Ishikawa (cell line): ENCODE results near the gene ADCY4.

Experiments used
- CEBPB ChIP-seq: IDR thresholded peaks from 2 replicates; pipeline ENCODE4 v1.6.1; 2012
- CREB1 ChIP-seq: IDR thresholded peaks from 2 replicates; pipeline ENCODE4 v1.6.1; 2012; ENCODE audit warnings: low read depth
- EGR1 ChIP-seq: IDR thresholded peaks from 2 replicates; pipeline ENCODE4 v1.6.1; 2012
- EP300 ChIP-seq: IDR thresholded peaks from 2 replicates; pipeline ENCODE4 v1.6.1; 2012; ENCODE audit warnings: borderline replicate concordance
- FOXM1 ChIP-seq: IDR thresholded peaks from 2 replicates; pipeline ENCODE4 v1.6.1; 2012; ENCODE audit warnings: low read depth, borderline replicate concordance
- MAX ChIP-seq: IDR thresholded peaks from 2 replicates; pipeline ENCODE4 v1.6.1; 2012
- NFIC ChIP-seq: IDR thresholded peaks from 2 replicates; pipeline ENCODE4 v1.6.1; 2012
- RAD21 ChIP-seq: IDR thresholded peaks from 2 replicates; pipeline ENCODE4 v1.6.1; 2012; ENCODE audit warnings: low read depth
- REST ChIP-seq: IDR thresholded peaks from 2 replicates; pipeline ENCODE4 v1.6.1; 2012; ENCODE audit warnings: low read depth, mild to moderate bottlenecking
- TAF1 ChIP-seq: IDR thresholded peaks from 2 replicates; pipeline ENCODE4 v1.6.1; 2012; ENCODE audit warnings: low read depth, mild to moderate bottlenecking
- TCF12 ChIP-seq: IDR thresholded peaks from 2 replicates; pipeline ENCODE4 v1.6.1; 2012; ENCODE audit warnings: low read depth
- TEAD4 ChIP-seq: IDR thresholded peaks from 2 replicates; pipeline ENCODE4 v1.6.1; 2012
- USF1 ChIP-seq: IDR thresholded peaks from 2 replicates; pipeline ENCODE4 v1.6.1; 2012
- YY1 ChIP-seq: IDR thresholded peaks from 2 replicates; pipeline ENCODE4 v1.6.1; 2012; ENCODE audit warnings: low read depth
- ZBTB7A ChIP-seq: IDR thresholded peaks from 2 replicates; pipeline ENCODE4 v1.6.1; 2012; ENCODE audit warnings: low read depth

Gene ADCY4

GRCh38 chr14:24271834-24272263 is 63.0 kb downstream of the ADCY4 start:
- no peak for TF ChIP-seq TAF1
- TF ChIP-seq CEBPB = no peak
- TF ChIP-seq NFIC = no peak
- no peak for TF ChIP-seq YY1
- TF ChIP-seq CREB1 = no peak
- no peak for TF ChIP-seq REST
- no peak for TF ChIP-seq USF1
- no peak for TF ChIP-seq MAX
- no peak for TF ChIP-seq EGR1
- TF ChIP-seq TEAD4 = no peak
- TF ChIP-seq RAD21 = no peak
- no peak for TF ChIP-seq FOXM1
- TF ChIP-seq EP300 = no peak

- TF ChIP-seq FOXM1 = no peak
- TF ChIP-seq EGR1 = peak; percentile 38; the same call in 1 of the 2 replicates
- TF ChIP-seq RAD21 = peak; percentile 19; the same call in 1 of the 2 replicates
- TF ChIP-seq NFIC = no peak; the same call in 1 of the 2 replicates
- peak; percentile 73; the same call in 1 of the 2 replicates for TF ChIP-seq TCF12
- TF ChIP-seq REST = no peak
- peak; percentile 98 for TF ChIP-seq MAX
- peak; percentile 71 for TF ChIP-seq TAF1
- peak; percentile 44; the same call in 1 of the 2 replicates for TF ChIP-seq YY1
- TF ChIP-seq EP300 = no peak
- TF ChIP-seq CREB1 = no peak
- peak; percentile 48; the same call in 1 of the 2 replicates for TF ChIP-seq USF1
- TF ChIP-seq ZBTB7A = peak; percentile 56; the same call in 1 of the 2 replicates
- TF ChIP-seq TEAD4 = no peak
- TF ChIP-seq CEBPB = no peak
Measured at GRCh38 chr14:24271134-24271833, 63.6 kb downstream of the ADCY4 start, which contains the start of gene RABGGTA. RABGGTA (minus strand) TSS chr14:24271597; CDS start chr14:24271115, 482 bp downstream.

- TF ChIP-seq REST = no peak
- no peak for TF ChIP-seq TEAD4
- TF ChIP-seq FOXM1 = no peak
- no peak for TF ChIP-seq USF1
- no peak for TF ChIP-seq YY1
- TF ChIP-seq MAX = no peak
- TF ChIP-seq NFIC = no peak
Measured at GRCh38 chr14:24270537-24271133, 64.2 kb downstream of the ADCY4 start.
